OCI-LY7 (cell line): ENCODE results near the gene LRRFIP2. TPM values are rescaled to one million over a fixed set of nuclear protein-coding genes. Genes with fewer than 3 reads are reported as not detected.

Experiments
- BruUV-seq: library from RNA; stranded (reverse); fragments of 400-500 nt; replicated peaks from 2 replicates; lab custom pipeline; 2021; lab: Mats Ljungman, UMichigan
- CTCF ChIA-PET: fragments of 300-600 bp; sonication (Branson Sonifier 250); formaldehyde crosslinking; loops from one replicate; lab custom pipeline; 2022; ENCODE audit warnings: antibody characterized with exemption; ENCODE audit not compliant: unreplicated experiment; lab: Charles Lee
- POLR2A ChIA-PET: fragments of 300-600 bp; sonication (Branson Sonifier 250); formaldehyde crosslinking; loops from one replicate; lab custom pipeline; 2022; ENCODE audit warnings: antibody characterized with exemption; lab: Charles Lee
- DNase-seq: peaks from one replicate; pipeline ENCODE4 v3.0.0-alpha.2; 2015; ENCODE audit warnings: low spot score
- H2AFZ ChIP-seq: fragments of 200-600 bp; sonication (generic), shearing (Covaris generic); 2 replicates; pipeline ENCODE4 v1.6.1; 2014; ENCODE audit warnings: mild to moderate bottlenecking, antibody characterized with exemption, low read length, moderate library complexity
- H3K27ac ChIP-seq: fragments of 200-600 bp; sonication (generic); 2 replicates; pipeline ENCODE4 v1.5.1; 2014; ENCODE audit warnings: mixed run types, low read depth, mild to moderate bottlenecking, moderate library complexity, low read length, inconsistent platforms; ENCODE audit not compliant: poor library complexity, severe bottlenecking
- H3K36me3 ChIP-seq: fragments of 200-600 bp; sonication (generic); 2 replicates; pipeline ENCODE4 v1.6.1; 2014; ENCODE audit warnings: mild to moderate bottlenecking, antibody characterized with exemption, low read length, moderate library complexity, mixed read lengths; ENCODE audit not compliant: insufficient read depth
- H3K4me1 ChIP-seq: fragments of 200-600 bp; sonication (generic); 2 replicates; pipeline ENCODE4 v1.5.1; 2014; ENCODE audit warnings: mild to moderate bottlenecking, low read length; ENCODE audit not compliant: insufficient read depth, poor library complexity, severe bottlenecking
- H3K4me2 ChIP-seq: fragments of 200-600 bp; sonication (generic); 2 replicates; pipeline ENCODE4 v1.6.1; 2014; ENCODE audit warnings: mild to moderate bottlenecking, low read length
- H3K4me3 ChIP-seq: fragments of 200-600 bp; sonication (generic); 2 replicates; pipeline ENCODE4 v1.5.1; 2014; ENCODE audit warnings: mild to moderate bottlenecking, low read depth, low read length; ENCODE audit not compliant: poor library complexity, severe bottlenecking
- H3K79me2 ChIP-seq: fragments of 200-600 bp; sonication (generic); 2 replicates; pipeline ENCODE4 v1.6.1; 2016; ENCODE audit warnings: low read depth, mild to moderate bottlenecking, low read length, moderate library complexity, mixed read lengths; ENCODE audit not compliant: insufficient read depth
- H3K9me2 ChIP-seq: fragments of 200-600 bp; sonication (generic); 2 replicates; pipeline ENCODE4 v1.6.1; 2016; ENCODE audit warnings: mild to moderate bottlenecking, low read length, mixed read lengths; ENCODE audit not compliant: insufficient read depth
- H3K9me3 ChIP-seq: fragments of 200-600 bp; sonication (generic); 2 replicates; pipeline ENCODE4 v1.6.1; 2014; ENCODE audit warnings: mild to moderate bottlenecking, mixed run types, low read length, mixed read lengths
- H4K20me1 ChIP-seq: fragments of 200-600 bp; sonication (generic); 2 replicates; pipeline ENCODE4 v1.6.1; 2014; ENCODE audit warnings: mild to moderate bottlenecking, antibody characterized with exemption, low read length, moderate library complexity, mixed read lengths; ENCODE audit not compliant: insufficient read depth
- CTCF ChIP-seq: fragments of 200-600 bp; sonication (generic); conservative IDR thresholded peaks from 2 replicates; pipeline ENCODE4 v1.5.1; 2014; ENCODE audit warnings: mild to moderate bottlenecking, antibody characterized with exemption, low read length, moderate library complexity, mixed read lengths
- EZH2phosphoT487 ChIP-seq: fragments of 200-600 bp; sonication (generic); IDR thresholded peaks from 2 replicates; pipeline ENCODE4 v1.6.1; 2018; ENCODE audit warnings: low read depth, borderline replicate concordance, mild to moderate bottlenecking, mixed run types, antibody characterized with exemption, low read length, moderate library complexity, mixed read lengths
- intact Hi-C: fragments of 100-400 bp; cut with micrococcal nuclease; formaldehyde crosslinking; loops from one replicate; pipeline ENCODE4 v1.10.0; 2022; ENCODE audit not compliant: unreplicated experiment
- total RNA-seq, 2 experiments: library from RNA; depleted of rRNA in 1 of 2; stranded (reverse); fragments of >200 nt in 1 of 2; shearing (Covaris generic) in 1 of 2; gene quantifications; 2 replicates each; pipeline ENCODE4 v1.2.3, GENCODE V29; 2014 to 2022

The LRRFIP2 gene
- total RNA-seq, 2 experiments from 2014 or later = 23.7 to 37.3 TPM

- TF ChIP-seq CTCF (no peak), EZH2phosphoT487 (no peak)
- Histone ChIP-seq H3K4me1 (peaks cover 17% of the 10 kb centered on the region), H3K36me3 (peaks cover 97% of the 10 kb centered on the region), H3K79me2 (peaks cover 8% of the 10 kb centered on the region; the same call in 1 of the 2 replicates), H3K27ac (no peak overlapping the region), H2AFZ (no peak overlapping the region), H3K9me2 (no peaks in the 10 kb centered on the region), H3K4me3 (no peak overlapping the region), H3K4me2 (no peak overlapping the region), H4K20me1 (no peaks in the 10 kb centered on the region), H3K9me3 (no peaks in the 10 kb centered on the region)
- intact Hi-C loops = no loop called here
- BruUV-seq = no TSS peak
- DNase-seq = no peak
- CTCF ChIA-PET = no interaction called here
- POLR2A ChIA-PET = interaction anchor here (0.5 to 2.1 kb wide), 4 partner anchors 9 to 185 kb away, joined by 3 to 6 read pairs (median 4); no protein-coding TSS in a partner anchor
Measured at GRCh38 chr3:37029111-37029510, 145.3 kb downstream of the LRRFIP2 start.

GRCh38 chr3:37028329-37028728 is 146.1 kb downstream of the LRRFIP2 start:
- no peaks in the 10 kb centered on the region for H4K20me1 ChIP-seq
- DNase-seq = no peak
- H3K4me1 ChIP-seq = peaks cover 17% of the 10 kb centered on the region
- BruUV-seq = no TSS peak
- no peak overlapping the region for H3K4me3 ChIP-seq
- ChIA-PET CTCF (no interaction called here), POLR2A (interaction anchor here (0.5 to 2.1 kb wide), 6 partner anchors 10 to 338 kb away, joined by 3 to 9 read pairs (median 4); no protein-coding TSS in a partner anchor)
- peaks cover 8% of the 10 kb centered on the region; the same call in 1 of the 2 replicates for H3K79me2 ChIP-seq
- TF ChIP-seq CTCF = no peak
- no peak for TF ChIP-seq EZH2phosphoT487
- no peaks in the 10 kb centered on the region for H3K9me3 ChIP-seq
- no peaks in the 10 kb centered on the region for H3K9me2 ChIP-seq
- intact Hi-C loops = no loop called here
- peaks cover 96% of the 10 kb centered on the region for H3K36me3 ChIP-seq
- no peak overlapping the region for H3K4me2 ChIP-seq
- no peak overlapping the region for H2AFZ ChIP-seq
- no peak overlapping the region for H3K27ac ChIP-seq

- Histone ChIP-seq H3K79me2 (peaks cover 8% of the 10 kb centered on the region; the same call in 1 of the 2 replicates), H3K9me3 (no peaks in the 10 kb centered on the region), H3K36me3 (peaks cover 96% of the 10 kb centered on the region), H4K20me1 (no peaks in the 10 kb centered on the region), H3K4me2 (no peak overlapping the region), H3K9me2 (no peaks in the 10 kb centered on the region), H3K4me1 (peaks cover 17% of the 10 kb centered on the region), H3K27ac (no peak overlapping the region), H2AFZ (no peak overlapping the region), H3K4me3 (no peak overlapping the region)
- TF ChIP-seq EZH2phosphoT487 (no peak), CTCF (no peak)
- no TSS peak for BruUV-seq
- no peak for DNase-seq
- POLR2A ChIA-PET = interaction anchor here (0.5 to 1.2 kb wide), 8 partner anchors 8 to 228 kb away, joined by 3 to 15 read pairs (median 3); no protein-coding TSS in a partner anchor
- intact Hi-C loops = no loop called here
- CTCF ChIA-PET = no interaction called here
Measured at GRCh38 chr3:37026851-37027250, 147.5 kb downstream of the LRRFIP2 start.
